Fibroblast of peridontal ligament (primary cell): ENCODE measurements around the gene AP1S2.
A peak's percentile ranks its signal among the peaks of the same experiment; 100 is the strongest.

ENCODE experiments used
- DNase-seq: peaks from one replicate; pipeline ENCODE4 v3.0.0-alpha.2; 2010; ENCODE audit errors: extremely low read depth

The AP1S2 gene

DNA sequence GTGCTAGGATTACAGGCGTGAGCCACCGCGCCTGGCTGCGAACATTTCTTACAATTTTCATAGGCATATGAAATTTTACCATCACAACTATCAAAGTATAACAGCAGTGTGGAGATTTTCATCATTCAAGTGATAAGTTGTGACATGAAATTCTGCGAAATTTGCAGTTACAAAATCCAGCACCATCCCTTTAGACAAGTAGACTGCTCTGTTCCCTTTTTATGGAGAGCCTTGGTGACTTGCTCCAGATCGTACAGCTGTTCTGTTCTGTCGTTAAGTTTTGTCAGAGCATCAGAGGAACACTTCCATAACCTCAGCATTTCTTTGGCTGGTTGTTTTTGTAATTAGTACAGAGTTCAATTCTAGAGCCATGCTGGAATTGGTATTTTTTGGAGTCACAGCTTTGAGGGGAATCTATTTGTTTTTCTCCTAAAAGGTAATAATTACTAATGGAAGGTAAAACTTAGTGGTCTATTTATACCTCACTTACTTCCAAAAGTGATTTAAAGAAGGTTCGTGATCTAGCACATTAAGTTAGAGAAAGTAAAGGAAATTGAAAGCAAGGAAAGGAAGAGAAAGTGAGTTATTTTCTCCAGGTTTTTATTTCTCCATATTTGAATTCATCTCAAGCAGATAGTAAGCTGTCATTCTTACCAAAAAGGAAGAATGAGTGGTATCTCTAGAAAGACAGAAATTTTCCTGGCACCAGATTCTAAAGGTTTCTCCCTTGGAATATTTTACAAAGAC is 42.2 kb downstream of the AP1S2 start:
- DNase-seq, result no peak

- no peak for DNase-seq
These were observed 46.4 kb downstream of the AP1S2 start for GRCh38 chrX:15808254-15808653.

GRCh38 chrX:15804563-15804962 is 50.0 kb downstream of the AP1S2 start:
- no peak for DNase-seq

- no peak for DNase-seq
These were observed 56.9 kb downstream of the AP1S2 start for GRCh38 chrX:15797707-15798106.

DNA sequence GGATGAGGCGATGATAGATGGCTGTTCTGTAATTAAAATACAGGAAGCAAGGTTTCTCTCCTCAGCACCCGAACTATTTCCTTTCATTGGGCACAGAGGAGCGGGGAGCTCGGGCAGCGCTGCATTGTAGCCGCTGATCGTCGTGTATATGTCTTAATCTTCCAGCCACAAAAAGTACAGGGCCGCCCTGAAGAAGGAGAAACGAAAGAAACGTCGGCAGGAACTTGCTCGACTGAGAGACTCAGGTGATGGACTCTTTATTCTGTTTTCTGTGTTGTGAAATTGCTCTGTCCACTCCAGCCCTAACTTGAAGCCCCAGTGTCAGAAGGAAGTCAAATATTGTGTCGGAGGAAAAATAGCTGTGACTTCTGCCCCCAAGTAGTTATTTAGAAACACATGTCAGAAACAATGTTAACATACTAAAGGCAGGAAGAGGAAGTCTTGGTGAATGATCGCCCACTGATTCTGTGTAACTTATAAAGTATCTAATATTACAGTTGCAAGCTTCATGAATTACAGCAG is 63.8 kb downstream of the AP1S2 start:
- DNase-seq, result peak; percentile 6

DNA sequence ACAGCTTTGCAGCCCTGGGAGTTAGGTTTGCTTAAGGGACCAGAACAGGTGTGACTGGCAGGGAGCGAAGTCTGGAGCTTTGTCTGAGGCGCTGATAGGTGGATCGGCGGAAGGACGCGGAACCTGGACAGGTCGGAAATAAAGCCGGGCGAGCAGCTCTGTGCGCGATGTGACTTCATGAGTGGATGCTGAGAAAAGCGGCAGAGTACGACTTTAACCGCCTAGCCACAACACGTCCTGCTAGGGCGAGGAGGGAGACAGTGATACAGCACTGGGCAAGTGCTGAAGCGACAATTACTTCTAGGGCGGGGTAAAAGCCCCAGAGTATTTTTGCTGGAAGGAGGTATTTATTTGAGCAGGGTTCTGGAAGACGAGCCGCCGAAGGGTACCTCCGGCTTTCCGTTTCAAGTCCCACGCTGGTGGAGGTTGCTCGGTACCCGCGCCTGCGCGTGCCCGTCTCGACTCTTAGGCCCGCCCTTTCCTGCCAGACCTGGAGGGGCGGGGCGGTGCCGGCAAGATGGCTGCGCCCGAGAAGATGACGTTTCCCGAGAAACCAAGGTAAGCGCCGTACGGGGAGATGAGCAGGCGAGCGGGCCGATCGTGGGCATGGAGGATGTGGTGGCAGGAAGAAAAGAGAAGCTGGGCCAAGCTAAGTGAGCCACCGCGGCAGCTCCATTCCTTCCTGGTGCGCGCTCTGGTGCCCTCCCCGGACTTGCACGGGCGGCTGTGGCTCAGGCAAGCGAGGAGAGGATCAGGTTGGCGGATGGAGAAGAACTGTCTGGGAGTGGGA is 64.4 kb downstream of the AP1S2 start, which contains the start of gene ZRSR2:
ZRSR2 (plus strand) TSS at position 506 of the 790 bp plus-strand sequence; CDS start at position 518, 12 bp downstream.
- DNase-seq, result peak; percentile 57

DNA sequence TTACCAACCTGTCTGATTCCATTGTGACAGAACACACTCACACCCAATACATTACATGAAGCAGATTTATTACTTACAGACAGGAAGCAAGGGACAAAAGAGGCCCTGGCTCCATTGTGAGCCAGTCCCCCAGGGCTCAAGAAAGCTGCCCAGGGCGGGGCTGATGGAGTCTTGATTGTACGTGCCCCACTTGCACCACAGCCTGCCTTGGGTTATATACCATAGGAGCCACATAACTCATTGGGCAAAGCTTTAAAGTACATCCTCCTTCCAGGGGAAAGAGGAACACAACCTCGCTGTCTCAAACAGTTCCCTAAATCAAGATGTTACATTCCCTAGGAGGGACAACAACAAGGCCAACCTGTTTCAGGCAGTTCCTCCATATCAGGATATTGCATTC is 67.7 kb downstream of the AP1S2 start:
- DNase-seq, result no peak

DNA sequence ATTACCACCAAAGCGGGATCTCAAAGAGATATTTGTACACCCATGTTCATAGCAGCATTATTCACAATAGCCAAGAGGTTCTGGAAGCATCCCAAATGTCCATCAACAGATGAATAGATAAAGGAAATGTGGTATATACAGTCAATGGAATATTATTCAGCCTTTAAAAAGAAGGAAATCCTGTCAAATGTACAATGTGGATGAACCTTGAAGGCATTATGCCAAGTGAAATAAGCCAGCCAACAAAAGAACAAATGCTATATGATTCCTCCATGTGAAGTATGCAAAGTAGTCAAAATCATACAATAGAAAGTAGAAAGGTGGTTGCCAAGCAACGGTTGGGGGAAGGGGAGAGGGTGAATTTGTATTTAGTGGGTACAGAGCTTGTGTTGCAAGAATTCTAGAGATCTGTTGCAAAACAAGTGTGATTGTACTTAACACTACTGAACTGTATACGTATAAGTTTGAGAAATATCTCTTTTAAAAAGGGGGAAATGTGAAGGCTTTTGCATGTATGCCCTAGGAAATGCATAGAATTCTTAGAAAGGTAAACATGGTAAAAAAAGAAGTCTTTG is 69.3 kb downstream of the AP1S2 start:
- DNase-seq, result no peak

DNA sequence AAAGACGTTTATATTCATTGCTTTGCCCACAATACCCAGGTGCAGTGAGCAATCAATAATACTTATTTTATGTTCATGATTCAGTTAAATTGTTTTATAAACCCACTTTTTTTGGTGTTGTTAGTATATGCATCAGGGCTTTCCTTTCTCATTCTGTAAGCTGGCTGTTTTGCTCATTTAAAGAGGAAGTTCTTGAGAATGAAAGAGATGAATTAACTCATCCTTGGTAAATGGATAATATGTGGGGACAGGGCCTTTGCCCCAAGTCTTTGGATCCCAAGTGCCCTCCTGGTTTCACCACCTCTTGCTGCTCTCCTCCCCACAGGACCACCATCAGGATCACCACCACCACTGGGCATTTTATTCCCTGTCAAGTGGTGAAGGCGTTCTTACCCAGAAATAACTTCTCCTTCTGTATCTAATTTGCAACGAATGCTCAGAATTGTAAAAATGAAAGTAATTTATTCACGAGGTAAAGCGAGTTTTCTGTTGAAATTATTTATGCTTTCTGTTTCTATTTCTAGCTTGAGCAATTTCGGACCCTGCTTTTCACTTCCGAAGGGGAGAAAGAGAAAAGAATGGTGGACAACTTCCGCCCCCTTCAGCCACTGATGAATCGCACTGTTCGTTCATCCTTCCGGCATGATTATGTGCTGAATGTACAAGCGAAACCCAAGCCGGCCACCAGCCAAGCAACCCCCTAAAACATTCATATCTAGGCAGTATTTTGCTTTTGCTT is 72.5 kb downstream of the AP1S2 start:
- no peak for DNase-seq
